Astrocyte (in vitro differentiated cells and primary cell): ENCODE measurements around the gene GAS6.

Experiments
- EZH2 ChIP-seq: IDR thresholded peaks from 2 replicates; pipeline ENCODE4 v1.6.1; 2012; ENCODE audit warnings: mild to moderate bottlenecking, low read length, inconsistent platforms; ENCODE audit not compliant: insufficient read depth
- TF ChIP-seq, protein P1 (sequence below): IDR thresholded peaks from 2 replicates; pipeline ENCODE4 v1.5.1; 2011; ENCODE audit warnings: low read depth, mild to moderate bottlenecking, inconsistent platforms, low read length, moderate library complexity; ENCODE audit not compliant: insufficient read depth

DNA sequence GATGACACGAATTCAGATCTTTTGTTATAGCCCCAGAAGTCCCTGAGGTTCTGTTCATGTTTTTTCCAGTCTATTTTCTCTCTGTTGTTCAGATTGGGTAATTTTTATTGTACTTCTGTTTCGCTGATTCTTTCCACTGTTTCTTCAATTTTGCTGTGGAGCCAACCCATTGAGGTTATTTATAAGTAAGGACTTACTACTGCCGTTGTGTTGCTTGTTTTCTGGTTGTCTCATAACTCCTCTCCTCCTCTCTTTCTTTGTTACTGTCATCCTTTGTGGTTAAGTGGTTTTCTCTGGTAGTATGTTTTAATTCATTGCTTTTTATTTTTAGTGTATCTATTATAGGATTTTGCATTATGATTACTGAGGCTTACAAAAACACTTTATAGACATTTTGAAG, 48.7 kb upstream of the GAS6 start:
- TF ChIP-seq, protein P1, sequence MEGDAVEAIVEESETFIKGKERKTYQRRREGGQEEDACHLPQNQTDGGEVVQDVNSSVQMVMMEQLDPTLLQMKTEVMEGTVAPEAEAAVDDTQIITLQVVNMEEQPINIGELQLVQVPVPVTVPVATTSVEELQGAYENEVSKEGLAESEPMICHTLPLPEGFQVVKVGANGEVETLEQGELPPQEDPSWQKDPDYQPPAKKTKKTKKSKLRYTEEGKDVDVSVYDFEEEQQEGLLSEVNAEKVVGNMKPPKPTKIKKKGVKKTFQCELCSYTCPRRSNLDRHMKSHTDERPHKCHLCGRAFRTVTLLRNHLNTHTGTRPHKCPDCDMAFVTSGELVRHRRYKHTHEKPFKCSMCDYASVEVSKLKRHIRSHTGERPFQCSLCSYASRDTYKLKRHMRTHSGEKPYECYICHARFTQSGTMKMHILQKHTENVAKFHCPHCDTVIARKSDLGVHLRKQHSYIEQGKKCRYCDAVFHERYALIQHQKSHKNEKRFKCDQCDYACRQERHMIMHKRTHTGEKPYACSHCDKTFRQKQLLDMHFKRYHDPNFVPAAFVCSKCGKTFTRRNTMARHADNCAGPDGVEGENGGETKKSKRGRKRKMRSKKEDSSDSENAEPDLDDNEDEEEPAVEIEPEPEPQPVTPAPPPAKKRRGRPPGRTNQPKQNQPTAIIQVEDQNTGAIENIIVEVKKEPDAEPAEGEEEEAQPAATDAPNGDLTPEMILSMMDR: no peak
- no peak for TF ChIP-seq EZH2
